Hair follicle dermal papilla cell (primary cell): ENCODE measurements around the gene UGT1A7. TPM values are rescaled to one million over a fixed set of nuclear protein-coding genes. Genes with fewer than 3 reads are reported as not detected.

Experiments
- total RNA-seq: library from RNA; depleted of rRNA; stranded (reverse); fragments of >200 nt; gene quantifications from 2 replicates; pipeline ENCODE4 v1.2.3, GENCODE V29; 2012

UGT1A7 gene
- not detected in 2 replicates for total RNA-seq

DNA sequence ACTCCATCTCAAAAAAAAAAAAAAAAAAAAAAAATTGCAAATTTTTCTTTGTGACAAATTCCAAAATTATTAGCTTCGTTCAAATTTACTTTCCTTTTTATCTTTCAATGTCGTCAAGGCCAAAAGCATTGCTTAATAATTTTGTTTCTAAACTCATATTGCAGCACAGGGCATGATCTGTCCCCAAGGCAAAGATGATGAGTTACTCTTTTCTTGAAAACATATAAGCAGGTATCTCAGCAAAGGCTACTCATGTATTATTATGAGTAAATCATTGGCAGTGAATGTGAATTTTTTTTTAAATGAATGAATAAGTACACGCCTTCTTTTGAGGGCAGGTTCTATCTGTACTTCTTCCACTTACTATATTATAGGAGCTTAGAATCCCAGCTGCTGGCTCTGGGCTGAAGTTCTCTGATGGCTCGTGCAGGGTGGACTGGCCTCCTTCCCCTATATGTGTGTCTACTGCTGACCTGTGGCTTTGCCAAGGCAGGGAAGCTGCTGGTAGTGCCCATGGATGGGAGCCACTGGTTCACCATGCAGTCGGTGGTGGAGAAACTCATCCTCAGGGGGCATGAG, at the start of gene UGT1A7:
TSS of gene UGT1A7 (plus strand) at position 381 of the 579 bp plus-strand sequence. CDS start at position 418, 37 bp downstream.

DNA sequence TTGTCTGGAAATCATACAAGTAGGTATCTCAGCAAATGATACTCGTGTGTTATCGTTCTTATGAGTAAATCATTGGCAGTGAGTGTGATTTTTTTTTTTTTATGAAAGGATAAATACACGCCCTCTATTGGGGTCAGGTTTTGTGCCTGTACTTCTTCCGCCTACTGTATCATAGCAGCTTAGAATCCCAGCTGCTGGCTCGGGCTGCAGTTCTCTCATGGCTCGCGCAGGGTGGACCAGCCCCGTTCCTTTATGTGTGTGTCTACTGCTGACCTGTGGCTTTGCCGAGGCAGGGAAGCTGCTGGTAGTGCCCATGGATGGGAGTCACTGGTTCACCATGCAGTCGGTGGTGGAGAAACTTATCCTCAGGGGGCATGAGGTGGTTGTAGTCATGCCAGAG, 45.4 kb upstream of the UGT1A7 start, which contains the start of gene UGT1A10:
TSS of gene UGT1A10 (plus strand) at position 143 of the 400 bp plus-strand sequence. CDS start at position 218, 75 bp downstream.

GRCh38 chr2:233671290-233672161, 10.2 kb upstream of the UGT1A7 start, which contains the start of gene UGT1A9:
Gene UGT1A9 (plus strand): TSS chr2:233671898. CDS start chr2:233671935, 37 bp downstream.

DNA sequence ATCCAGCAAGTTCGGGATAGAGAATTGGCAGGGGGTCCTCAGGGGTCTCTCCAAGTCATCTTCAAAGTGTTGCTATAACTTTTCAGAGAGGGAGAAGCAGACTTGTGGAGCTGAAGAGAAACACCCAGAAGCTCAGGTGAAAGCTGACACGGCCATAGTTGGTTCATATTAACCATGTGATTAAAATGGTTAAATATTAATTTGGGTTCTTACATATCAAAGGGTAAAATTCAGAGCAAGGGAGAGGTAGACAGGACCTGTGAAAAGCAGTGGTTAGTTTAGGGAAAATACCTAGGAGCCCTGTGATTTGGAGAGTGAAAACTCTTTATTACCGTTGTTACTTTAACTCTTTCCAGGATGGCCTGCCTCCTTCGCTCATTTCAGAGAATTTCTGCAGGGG, 10.9 kb downstream of the UGT1A7 start, which contains the start of gene UGT1A6:
TSS of gene UGT1A6 (plus strand) at position 243 of the 400 bp plus-strand sequence. CDS start at position 358, 115 bp downstream.

DNA sequence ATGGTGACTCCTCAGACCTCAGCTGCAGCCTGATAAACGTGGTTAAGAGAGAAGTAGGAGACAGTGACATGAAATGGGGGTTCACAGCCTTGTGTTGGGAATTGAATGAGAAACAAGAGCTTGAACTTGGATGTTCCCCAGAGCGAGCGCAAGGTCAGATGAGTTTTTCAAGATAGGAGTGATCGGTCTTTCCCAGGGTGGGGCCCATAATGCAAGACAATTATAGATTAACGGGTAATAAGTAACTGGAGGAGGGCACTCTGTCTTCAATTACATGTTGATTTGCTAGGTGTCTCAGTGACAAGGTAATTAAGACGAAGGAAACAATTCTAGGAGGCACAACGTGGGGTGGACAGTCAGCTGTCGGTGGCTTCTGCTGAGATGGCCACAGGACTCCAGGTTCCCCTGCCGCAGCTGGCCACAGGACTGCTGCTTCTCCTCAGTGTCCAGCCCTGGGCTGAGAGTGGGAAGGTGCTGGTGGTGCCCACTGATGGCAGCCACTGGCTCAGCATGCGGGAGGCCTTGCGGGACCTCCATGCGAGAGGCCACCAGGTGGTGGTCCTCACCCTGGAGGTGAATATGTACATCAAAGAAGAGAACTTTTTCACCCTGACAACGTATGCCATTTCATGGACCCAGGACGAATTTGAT, 31.0 kb downstream of the UGT1A7 start, which contains the start of gene UGT1A5:
TSS of gene UGT1A5 (plus strand) at position 297 of the 651 bp plus-strand sequence. CDS start at position 382, 85 bp downstream.

GRCh38 chr2:233718552-233718951, 36.9 kb downstream of the UGT1A7 start, which contains the start of gene UGT1A4:
Gene UGT1A4 (plus strand): TSS chr2:233718736. CDS start chr2:233718821, 85 bp downstream.

DNA sequence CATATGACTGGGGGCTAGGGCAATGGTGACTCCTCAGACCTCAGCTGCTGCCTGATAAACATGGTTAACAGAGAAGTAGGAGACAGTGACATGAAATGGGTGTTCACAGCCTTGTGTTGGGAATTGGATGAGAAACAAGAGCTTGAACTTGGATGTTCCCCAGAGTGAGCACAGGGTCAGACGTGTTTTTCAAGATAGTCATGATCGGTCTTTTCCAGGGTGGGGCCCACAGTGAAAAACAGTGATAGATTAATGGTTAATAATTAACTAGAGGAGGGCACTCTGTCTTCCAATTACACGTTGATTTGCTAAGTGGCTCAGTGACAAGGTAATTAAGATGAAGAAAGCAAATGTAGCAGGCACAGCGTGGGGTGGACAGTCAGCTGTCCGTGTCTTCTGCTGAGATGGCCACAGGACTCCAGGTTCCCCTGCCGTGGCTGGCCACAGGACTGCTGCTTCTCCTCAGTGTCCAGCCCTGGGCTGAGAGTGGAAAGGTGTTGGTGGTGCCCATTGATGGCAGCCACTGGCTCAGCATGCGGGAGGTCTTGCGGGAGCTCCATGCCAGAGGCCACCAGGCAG, 47.1 kb downstream of the UGT1A7 start, which contains the start of gene UGT1A3:
TSS of gene UGT1A3 (plus strand) at position 320 of the 579 bp plus-strand sequence. CDS start at position 405, 85 bp downstream.

GRCh38 chr2:233760043-233760442, 78.3 kb downstream of the UGT1A7 start, which contains the start of gene UGT1A1:
Gene UGT1A1 (plus strand): TSS chr2:233760270. CDS start chr2:233760288, 18 bp downstream.

DNA sequence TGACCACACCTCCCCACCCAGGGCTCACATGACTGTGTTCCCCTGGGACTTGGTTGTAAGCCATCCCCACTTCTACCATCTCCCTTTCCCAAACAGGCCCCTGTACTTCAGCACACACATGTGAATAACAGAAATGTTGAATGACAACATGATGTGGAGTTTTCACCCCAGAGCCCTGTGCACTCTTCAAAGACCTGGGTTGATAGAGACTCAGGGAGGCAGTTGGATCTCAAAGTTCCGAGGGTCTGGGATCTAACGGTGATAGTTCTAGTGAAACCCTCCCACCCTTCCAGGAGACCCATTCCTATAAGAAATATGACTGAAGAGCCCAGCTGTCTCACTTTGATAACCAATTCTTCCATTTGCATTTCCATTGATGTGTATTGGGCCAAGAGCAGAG, 96.3 kb downstream of the UGT1A7 start, which contains the start of gene MROH2A:
TSS of gene MROH2A (plus strand) at position 301 of the 400 bp plus-strand sequence. CDS start 1,029 bp downstream, outside the sequence.

Other genes with a start within 250 kb of the UGT1A7 start
- gene USP40, start 115.1 kb upstream of the UGT1A7 start, total RNA-seq: 36.5 and 36.6 TPM in 2 replicates
- not detected in 2 replicates for gene UGT1A8, start 64.3 kb upstream of the UGT1A7 start, total RNA-seq
- gene UGT1A10, start 45.5 kb upstream of the UGT1A7 start, total RNA-seq: not detected in 2 replicates
- gene UGT1A9, start 10.0 kb upstream of the UGT1A7 start, total RNA-seq: not detected in 2 replicates
- gene UGT1A6, start 11.0 kb downstream of the UGT1A7 start, total RNA-seq: not detected in 2 replicates
- not detected in 2 replicates for gene UGT1A5, start 31.0 kb downstream of the UGT1A7 start, total RNA-seq
- gene UGT1A4, start 36.8 kb downstream of the UGT1A7 start, total RNA-seq: not detected in 2 replicates
- gene UGT1A3, start 47.1 kb downstream of the UGT1A7 start, total RNA-seq: not detected in 2 replicates
- gene UGT1A1, start 78.4 kb downstream of the UGT1A7 start, total RNA-seq: not detected in 2 replicates
- gene MROH2A, start 96.4 kb downstream of the UGT1A7 start, total RNA-seq: not detected in 2 replicates
- gene HJURP, start 172.6 kb downstream of the UGT1A7 start, total RNA-seq: 2.6 and 2.8 TPM in 2 replicates
- 0.24 and 0.97 TPM in 2 replicates for gene TRPM8, start 235.5 kb downstream of the UGT1A7 start, total RNA-seq